GM18870 (cell line): ENCODE data around the gene OSBPL8.
A peak's percentile ranks its signal among the peaks of the same experiment; 100 is the strongest.
"Not testable (repeated sequence)": the region's sequence is repeated elsewhere in the genome, so short reads cannot be mapped to it uniquely, and the experiment has no call there.

Source experiments
- ATAC-seq: cut with Tn5 transposase; IDR thresholded peaks from one replicate; pipeline ENCODE4 v1.9.1; 2021; ENCODE audit warnings: moderate library complexity; ENCODE audit not compliant: unreplicated experiment

OSBPL8 gene

DNA sequence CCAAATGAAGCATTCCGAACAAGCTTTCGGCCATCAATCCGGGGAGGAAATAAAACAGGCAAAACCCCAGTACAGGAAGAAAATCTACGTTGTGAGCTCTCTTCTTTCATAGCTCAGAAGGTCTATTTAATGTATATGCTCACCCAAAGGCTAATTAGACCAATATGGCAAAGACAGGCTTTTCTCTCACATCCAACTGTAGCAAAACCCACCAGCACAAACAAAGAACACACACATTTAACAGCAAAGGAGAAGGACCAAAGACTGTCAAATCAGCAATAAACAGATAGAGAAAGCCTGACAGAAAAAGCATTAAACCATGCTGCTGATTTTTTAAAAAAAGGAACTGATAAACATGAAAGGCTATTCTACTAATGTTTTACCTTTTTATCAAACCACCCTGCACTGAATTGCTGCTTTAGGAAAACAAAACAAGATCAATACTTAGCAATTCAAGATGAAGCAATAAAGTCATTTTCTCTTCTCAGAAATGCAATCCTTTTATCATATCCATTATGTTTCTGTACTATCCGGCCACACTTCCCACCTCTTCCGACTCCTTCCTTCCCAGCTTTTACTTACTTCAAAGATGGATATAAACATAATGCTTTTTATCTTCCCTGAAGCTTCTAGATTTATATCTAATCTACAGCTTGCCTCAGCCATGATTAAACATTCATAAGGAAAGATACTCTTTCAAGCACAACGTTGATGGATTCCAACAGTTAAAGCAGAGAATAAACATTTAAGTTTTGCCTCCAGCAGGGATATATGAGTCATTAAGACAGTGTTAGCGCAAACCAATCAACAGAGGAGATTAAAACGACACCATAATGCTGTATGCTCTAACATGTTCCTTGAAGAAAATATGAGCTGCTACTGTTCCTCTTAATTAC lies 136.8 kb downstream of the OSBPL8 start:
- no peak for ATAC-seq

GRCh38 chr12:76422154-76422542 lies 137.4 kb downstream of the OSBPL8 start:
- no peak for ATAC-seq

- ATAC-seq, result no peak
Observed at GRCh38 chr12:76421046-76421445, 138.5 kb downstream of the OSBPL8 start.

GRCh38 chr12:76420222-76420621 lies 139.3 kb downstream of the OSBPL8 start:
- ATAC-seq, result no peak

- ATAC-seq, result peak; percentile 63
Observed at GRCh38 chr12:76417116-76417515, 142.5 kb downstream of the OSBPL8 start.

- no peak for ATAC-seq
Observed at GRCh38 chr12:76413121-76413520, 146.4 kb downstream of the OSBPL8 start.

- no peak for ATAC-seq
Observed at GRCh38 chr12:76410781-76411180, 148.8 kb downstream of the OSBPL8 start.

DNA sequence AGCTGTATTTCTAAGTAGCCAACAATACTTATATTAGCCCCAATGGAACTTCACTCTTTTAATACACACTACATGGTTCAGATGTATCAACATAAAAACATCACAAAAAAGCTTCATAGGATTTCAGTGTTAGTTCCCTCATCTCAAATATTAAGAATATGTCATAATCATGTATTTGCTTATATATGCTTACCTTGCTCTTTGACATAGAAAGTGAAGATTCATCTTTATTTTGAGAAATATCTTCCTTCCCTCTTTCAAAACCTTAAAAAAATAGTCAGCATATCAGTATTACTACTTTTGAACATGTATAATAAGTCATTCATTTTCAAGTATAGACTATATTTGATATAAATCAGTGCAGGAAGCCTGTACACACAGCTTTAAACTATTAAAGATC lies 149.2 kb downstream of the OSBPL8 start:
- no peak for ATAC-seq

DNA sequence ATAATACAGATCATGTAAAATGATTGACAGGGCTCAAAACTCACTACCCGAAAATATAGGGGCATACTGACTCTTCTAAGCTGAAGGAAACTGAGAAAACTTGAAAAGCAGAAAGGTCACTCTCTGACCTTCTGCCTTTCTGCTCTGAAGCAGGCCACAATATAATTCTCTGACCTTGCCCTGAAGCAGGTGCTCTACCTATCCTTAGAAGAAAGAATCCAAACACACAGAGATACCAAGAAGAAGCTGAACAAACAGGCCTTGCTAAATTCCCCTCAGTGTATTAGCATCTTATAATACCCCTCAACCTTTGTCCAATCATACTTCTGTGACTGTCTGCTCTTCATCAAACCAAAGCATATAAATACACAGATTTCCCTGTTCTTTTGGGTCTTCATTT lies 150.5 kb downstream of the OSBPL8 start:
- no peak for ATAC-seq

- ATAC-seq, result no peak
Observed at GRCh38 chr12:76407710-76408109, 151.9 kb downstream of the OSBPL8 start.

DNA sequence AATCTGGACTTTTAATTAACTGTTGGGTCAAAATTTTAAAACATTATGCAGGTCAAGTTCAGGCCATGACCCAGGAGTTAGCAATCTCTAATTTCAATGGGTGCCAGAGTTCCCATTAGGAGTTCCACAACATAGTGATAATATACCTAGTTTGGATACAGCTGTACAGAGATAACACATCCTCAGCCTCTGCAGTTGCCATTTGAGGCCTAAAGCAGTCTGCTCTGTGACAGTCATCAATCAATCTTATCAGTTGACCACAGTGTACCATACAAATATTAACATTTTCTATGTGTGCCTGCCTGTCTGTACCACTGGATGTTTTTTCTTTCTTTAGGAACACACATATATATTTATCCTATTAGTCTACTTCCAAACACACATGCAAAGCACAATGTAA lies 157.3 kb downstream of the OSBPL8 start:
- ATAC-seq, result no peak

- no peak for ATAC-seq
Observed at GRCh38 chr12:76400136-76400535, 159.4 kb downstream of the OSBPL8 start.

- no peak for ATAC-seq
Observed at GRCh38 chr12:76399040-76399439, 160.5 kb downstream of the OSBPL8 start.

GRCh38 chr12:76398106-76398505 lies 161.5 kb downstream of the OSBPL8 start:
- no peak for ATAC-seq

- no peak for ATAC-seq
Observed at GRCh38 chr12:76391461-76391860, 168.1 kb downstream of the OSBPL8 start.

GRCh38 chr12:76387614-76388013 lies 172.0 kb downstream of the OSBPL8 start:
- no peak for ATAC-seq

DNA sequence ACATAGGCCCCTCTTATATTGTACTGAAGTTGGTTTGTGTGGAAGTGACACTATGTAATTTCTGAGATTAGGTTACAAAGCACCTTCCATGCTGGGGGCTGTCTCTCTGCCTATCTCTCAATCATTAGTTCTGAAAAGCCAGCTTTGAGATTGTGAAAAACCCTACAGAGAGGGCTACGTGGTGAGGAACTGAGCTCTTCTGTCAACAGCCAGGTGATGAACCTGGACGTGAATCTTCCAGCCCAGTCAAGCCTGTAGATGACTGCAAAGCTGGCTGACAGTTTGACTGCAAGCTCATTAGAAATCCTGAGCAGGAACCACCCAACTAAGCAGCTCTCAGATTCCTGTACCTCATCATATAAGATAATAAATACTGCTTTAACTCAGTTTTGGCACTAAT lies 175.0 kb downstream of the OSBPL8 start:
- ATAC-seq, result no peak

DNA sequence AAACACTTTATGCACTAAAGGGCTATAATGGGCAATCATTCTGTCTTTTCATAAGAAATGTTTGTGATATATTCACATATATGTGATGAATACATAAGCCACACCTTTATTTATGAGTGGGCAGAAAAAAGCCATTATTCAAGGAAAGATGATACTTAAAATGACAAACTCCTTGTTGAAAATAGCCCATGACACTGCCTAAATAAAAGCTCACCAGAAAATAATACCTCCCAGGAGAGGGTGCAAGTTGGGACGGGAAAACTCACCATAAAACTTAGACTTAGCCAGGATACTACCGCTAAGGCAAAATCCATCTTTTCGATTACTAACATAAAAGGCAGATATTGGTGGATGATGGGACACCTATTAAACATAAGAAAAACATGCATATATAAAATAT lies 175.6 kb downstream of the OSBPL8 start:
- ATAC-seq, result no peak

GRCh38 chr12:76379261-76379660 lies 180.3 kb downstream of the OSBPL8 start:
- no peak for ATAC-seq

DNA sequence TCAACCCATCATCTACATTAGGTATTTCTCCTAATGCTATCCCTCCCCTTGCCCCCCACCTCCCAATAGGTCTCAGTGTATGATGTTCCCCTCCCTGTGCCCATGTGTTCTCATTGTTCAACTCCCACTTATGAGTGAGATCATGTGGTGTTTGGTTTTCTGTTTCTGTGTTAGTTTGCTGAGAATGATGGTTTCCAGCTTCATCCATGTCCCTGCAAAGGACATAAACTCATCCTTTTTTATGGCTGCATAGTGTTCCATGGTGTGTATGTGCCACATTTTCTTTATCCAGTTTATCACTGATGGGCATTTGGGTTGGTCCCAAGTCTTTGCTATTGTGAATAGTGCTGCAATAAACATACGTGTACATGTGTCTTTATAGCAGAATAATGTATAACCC lies 182.7 kb downstream of the OSBPL8 start:
- ATAC-seq, result not testable (repeated sequence)

DNA sequence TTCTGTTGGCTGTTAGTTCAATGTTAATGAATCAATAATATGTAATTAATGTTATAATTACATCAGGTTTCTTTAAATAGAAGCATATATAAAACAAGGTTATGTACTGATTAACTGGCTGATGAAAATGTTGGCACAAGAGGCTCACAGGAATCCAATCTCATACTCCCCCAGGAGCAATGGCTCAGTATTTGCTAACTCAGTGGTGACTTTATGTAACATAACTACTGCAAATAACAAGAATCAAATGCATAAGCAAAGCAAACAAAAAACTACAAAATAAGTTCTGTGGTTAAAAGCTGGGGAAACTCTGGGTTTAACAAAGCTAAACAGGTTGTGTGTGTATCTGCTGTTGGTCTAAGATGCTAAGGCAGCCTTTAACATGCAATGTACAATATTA lies 183.6 kb downstream of the OSBPL8 start:
- ATAC-seq, result no peak

DNA sequence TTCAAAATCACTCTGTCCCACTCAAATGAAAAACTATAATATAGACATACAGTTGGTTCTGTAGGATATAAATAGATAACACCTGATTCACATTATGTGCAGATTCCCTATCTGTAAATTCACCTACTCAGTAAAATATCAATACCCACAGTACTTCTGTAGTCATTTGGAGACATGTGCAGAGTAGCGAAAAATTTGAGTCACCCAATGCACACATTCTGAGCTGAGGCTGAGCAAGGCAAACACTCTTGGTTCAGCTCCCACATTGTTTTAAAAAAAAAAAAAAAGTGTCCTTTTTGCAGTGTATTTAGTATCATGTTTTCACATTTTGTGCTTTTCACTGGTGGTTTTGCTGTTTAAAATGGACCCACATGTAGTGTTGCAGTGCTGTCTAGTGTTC lies 184.1 kb downstream of the OSBPL8 start:
- ATAC-seq, result no peak
